ENCODE data around the gene HJV. TPM values are rescaled to one million over a fixed set of nuclear protein-coding genes. Genes with fewer than 3 reads are reported as not detected.

Gene HJV
- total RNA-seq, 1 experiment from 2014 or later = not detected

DNA sequence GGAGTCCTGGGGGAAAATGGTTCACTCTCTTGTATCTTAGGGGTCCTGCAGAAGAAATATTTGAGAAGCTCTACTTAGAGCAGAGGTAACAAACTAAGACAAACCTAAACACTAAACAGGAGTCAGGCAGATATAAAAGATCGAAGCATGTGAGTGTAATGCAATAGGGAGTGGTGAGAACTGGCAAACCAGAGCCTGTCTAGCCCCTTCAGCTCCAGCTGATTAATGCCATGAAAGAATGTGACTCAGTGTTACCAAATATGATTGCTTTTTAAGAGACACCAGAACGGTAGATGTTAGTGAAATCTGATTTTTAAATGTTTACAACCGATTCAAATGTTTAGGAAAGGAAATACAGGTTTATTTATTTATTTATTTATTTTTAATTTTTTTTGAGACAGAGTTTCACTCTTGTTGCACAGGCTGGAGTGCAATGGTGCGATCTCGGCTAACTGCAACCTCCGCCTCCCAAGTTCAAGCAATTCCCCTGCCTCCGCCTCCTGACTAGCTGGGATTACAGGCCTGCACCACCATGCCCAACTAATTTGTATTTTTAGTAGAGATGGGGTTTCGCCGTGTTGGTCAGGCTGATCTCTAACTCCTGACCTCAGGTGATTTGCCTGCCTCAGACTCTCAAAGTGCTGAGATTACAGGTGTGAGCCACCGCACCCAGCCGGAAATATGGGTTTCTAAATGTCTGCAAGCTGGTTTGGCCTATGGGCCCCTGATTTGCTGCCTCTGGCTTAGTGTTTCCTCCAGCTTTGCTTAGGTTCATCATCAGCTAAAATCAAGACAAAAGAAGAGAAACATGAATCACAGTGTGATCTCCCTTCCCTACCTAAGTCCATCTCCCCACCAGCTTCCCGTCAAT is 37.3 kb downstream of the HJV start:
- no CpG with 5 or more reads among the region's 12 CpGs for WGBS (ENCODE audit: extremely low coverage, insufficient read length, low lambda C conversion rate)
- no peak overlapping the region for H2BK20ac ChIP-seq (ENCODE audit: low read depth, low read length, poor library complexity, severe bottlenecking)
- no peaks in the 10 kb centered on the region for H3K36me3 Mint-ChIP-seq (ENCODE audit: insufficient read depth in 1 of 3, low read depth in 3 of 3)

More for the DNA sequence above, 37.3 kb downstream of the HJV start:
- Mint-ChIP-seq H3K4me1 (peaks cover 23 to 28% of the 10 kb centered on the region in 2 experiments), H3K9me3 (no peaks in the 10 kb centered on the region), H3K27me3 (ENCODE audit: low read depth) (peaks cover 5% of the 10 kb centered on the region), H3K27ac (peak overlapping the region in 1 of 3 experiments; percentile 78; a peak in 1 of 7 replicates), H3K4me3 (no peak overlapping the region)
- H2BK5ac ChIP-seq (ENCODE audit: insufficient read length, low read length) = no peak overlapping the region
- no peak for TF ChIP-seq CTCF (conservative IDR thresholded peaks at IDR 0.05)
- H3K9me3 ChIP-seq (ENCODE audit: control insufficient read depth, low read depth, low read length) = no peaks in the 10 kb centered on the region
- H2BK12ac ChIP-seq (ENCODE audit: insufficient read length, low read depth, low read length) = no peak overlapping the region
- H3K4ac ChIP-seq (ENCODE audit: low read depth, low read length) = no peak overlapping the region
- no peaks in the 10 kb centered on the region for H3K79me2 ChIP-seq (ENCODE audit: insufficient read depth, low read length)
- no peak overlapping the region for H4K5ac ChIP-seq (ENCODE audit: insufficient read length, low read depth, low read length)
- no peak overlapping the region for H2AK5ac ChIP-seq (ENCODE audit: insufficient read length, low read length)
- H2BK120ac ChIP-seq (ENCODE audit: low read depth, low read length, poor library complexity, severe bottlenecking) = no peak overlapping the region
- no peak overlapping the region for H3K27ac ChIP-seq (ENCODE audit: insufficient read length, low read depth, low read length)
- H2BK15ac ChIP-seq (ENCODE audit: low read depth, low read length) = no peak overlapping the region
- H4K8ac ChIP-seq (replicated peaks; ENCODE audit: insufficient read length, low read depth, low read length) = no peak overlapping the region
- no peak overlapping the region for H3K9ac ChIP-seq (ENCODE audit: extremely low read depth, insufficient read length, low read length)
- no peaks in the 10 kb centered on the region for H3K27me3 ChIP-seq (ENCODE audit: insufficient read depth, low read length)
- H4K91ac ChIP-seq (ENCODE audit: insufficient read length, low read depth, low read length) = no peak overlapping the region
- no peak overlapping the region for H3K18ac ChIP-seq (ENCODE audit: insufficient read length, low read depth, low read length)
- no peak overlapping the region for H3K23ac ChIP-seq (ENCODE audit: insufficient read length, low read depth, low read length)
- H3K23me2 ChIP-seq (ENCODE audit: insufficient read length, low read depth, low read length, poor library complexity, severe bottlenecking) = no peaks in the 10 kb centered on the region
- H3K4me1 ChIP-seq (ENCODE audit: insufficient read depth, low read length) = peaks cover 11% of the 10 kb centered on the region; the same call in 1 of the 2 replicates
- no peaks in the 10 kb centered on the region for H3K79me1 ChIP-seq (ENCODE audit: insufficient read depth, low read depth, low read length, poor library complexity, severe bottlenecking)
- DNase-seq = no peak
- H2AFZ ChIP-seq (ENCODE audit: low read length) = no peak overlapping the region
- H4K20me1 ChIP-seq (ENCODE audit: control insufficient read depth, insufficient read depth, insufficient read length) = no peaks in the 10 kb centered on the region
- no peak overlapping the region for H3K14ac ChIP-seq (ENCODE audit: insufficient read depth, low read length)
- H3T11ph ChIP-seq (ENCODE audit: low read length) = no peak overlapping the region
- no peak overlapping the region for H3K4me2 ChIP-seq (ENCODE audit: insufficient read depth, insufficient read length, low read length)
- H3K56ac ChIP-seq (ENCODE audit: insufficient read length, low read depth, low read length) = no peak overlapping the region

All from H9 (cell line).